ENCODE data around the gene TIGAR. TPM values are rescaled to one million over a fixed set of nuclear protein-coding genes. Genes with fewer than 3 reads are reported as not detected.

The TIGAR gene
- total and polyA plus RNA-seq, 2 donors (not counting 1 experiment from before 2014, with no cell fraction given): 2.3 to 6.6 TPM

DNA sequence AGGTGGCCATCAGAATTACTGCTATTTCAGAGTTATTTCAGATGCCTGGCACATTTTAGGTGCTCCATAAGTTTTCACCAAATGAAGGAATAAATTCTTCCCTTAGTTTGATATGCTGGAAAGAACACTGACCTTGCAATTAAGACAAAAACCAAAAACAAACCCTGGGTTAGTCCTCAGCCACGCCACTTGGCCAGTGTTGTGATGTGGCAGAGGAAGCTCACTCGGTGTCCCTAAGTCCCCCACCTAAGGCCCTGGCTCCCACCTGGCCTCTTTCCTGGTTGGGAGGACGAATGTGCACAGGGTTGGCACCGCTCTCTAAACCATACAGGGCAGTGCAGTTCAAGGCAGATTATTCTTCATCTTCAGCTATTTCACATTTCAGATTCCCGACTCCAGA, 72.2 kb downstream of the TIGAR start:
- H3K4me3 Mint-ChIP-seq: no peak overlapping the region

DNA sequence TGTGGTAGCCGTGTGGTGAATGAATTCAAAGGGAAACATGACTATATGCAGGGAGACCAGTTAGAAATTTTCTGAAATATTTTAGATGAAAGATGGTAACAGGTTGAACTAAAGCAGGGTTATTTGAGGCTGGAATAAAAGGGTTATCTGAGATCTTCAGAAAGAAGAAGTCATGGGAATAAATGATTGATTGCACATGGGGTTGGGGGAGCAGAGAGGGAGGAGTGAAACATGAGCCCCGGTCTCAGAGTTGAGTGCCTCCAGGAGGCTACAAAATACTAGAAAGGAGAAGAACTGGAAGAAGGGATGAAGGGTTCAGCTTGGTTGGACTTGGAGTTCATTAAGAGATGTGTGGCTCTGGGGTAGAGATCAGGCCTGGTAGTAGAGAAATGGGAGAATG, 74.8 kb downstream of the TIGAR start:
- H3K4me1 Mint-ChIP-seq: peaks cover 2% of the 10 kb centered on the region
- H2AFZ ChIP-seq (ENCODE audit: insufficient read depth, low read depth, low read length, poor library complexity, severe bottlenecking): no peak overlapping the region
- H3K9me3 Mint-ChIP-seq (ENCODE audit: insufficient read depth): no peaks in the 10 kb centered on the region
- TF ChIP-seq EZH2 (IDR thresholded peaks at IDR 0.05; ENCODE audit: borderline replicate concordance, insufficient read depth, low read depth, low read length, poor library complexity, severe bottlenecking): no peak
- TF ChIP-seq, protein P1, sequence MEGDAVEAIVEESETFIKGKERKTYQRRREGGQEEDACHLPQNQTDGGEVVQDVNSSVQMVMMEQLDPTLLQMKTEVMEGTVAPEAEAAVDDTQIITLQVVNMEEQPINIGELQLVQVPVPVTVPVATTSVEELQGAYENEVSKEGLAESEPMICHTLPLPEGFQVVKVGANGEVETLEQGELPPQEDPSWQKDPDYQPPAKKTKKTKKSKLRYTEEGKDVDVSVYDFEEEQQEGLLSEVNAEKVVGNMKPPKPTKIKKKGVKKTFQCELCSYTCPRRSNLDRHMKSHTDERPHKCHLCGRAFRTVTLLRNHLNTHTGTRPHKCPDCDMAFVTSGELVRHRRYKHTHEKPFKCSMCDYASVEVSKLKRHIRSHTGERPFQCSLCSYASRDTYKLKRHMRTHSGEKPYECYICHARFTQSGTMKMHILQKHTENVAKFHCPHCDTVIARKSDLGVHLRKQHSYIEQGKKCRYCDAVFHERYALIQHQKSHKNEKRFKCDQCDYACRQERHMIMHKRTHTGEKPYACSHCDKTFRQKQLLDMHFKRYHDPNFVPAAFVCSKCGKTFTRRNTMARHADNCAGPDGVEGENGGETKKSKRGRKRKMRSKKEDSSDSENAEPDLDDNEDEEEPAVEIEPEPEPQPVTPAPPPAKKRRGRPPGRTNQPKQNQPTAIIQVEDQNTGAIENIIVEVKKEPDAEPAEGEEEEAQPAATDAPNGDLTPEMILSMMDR (IDR thresholded peaks at IDR 0.05): no peak
- CTCF ChIA-PET: no interaction called here
- H3K27ac Mint-ChIP-seq: no peak overlapping the region
- no peaks in the 10 kb centered on the region for H3K9me3 ChIP-seq (ENCODE audit: control extremely low read depth in 1 of 3, control insufficient read depth in 2 of 3, insufficient read depth in 1 of 3, low read length in 2 of 3)
- H3K36me3 ChIP-seq (replicated peaks in 1 of 2; ENCODE audit: control extremely low read depth in 1 of 2, control insufficient read depth in 1 of 2, extremely low read depth in 1 of 2, insufficient read depth in 2 of 2, low read length in 1 of 2): no peaks in the 10 kb centered on the region
- H3K27me3 Mint-ChIP-seq: peaks cover 37% of the 10 kb centered on the region
- intact Hi-C loops (cut with micrococcal nuclease): no loop called here
- WGBS (ENCODE audit: insufficient coverage): 63% methylated on average over 2 of the region's 2 CpGs
- no peak overlapping the region for H3K27ac ChIP-seq (ENCODE audit: low read length in 2 of 2)
- no peak for ATAC-seq (ENCODE audit: low read depth)
- no peaks in the 10 kb centered on the region for H4K20me1 ChIP-seq (ENCODE audit: control insufficient read depth, insufficient read depth, low read length, poor library complexity, severe bottlenecking)
- H3K4me3 Mint-ChIP-seq: no peak overlapping the region
- POLR2A ChIA-PET: no interaction called here
- no peak overlapping the region for H3K4me2 ChIP-seq (replicated peaks; ENCODE audit: low read depth, low read length, poor library complexity, severe bottlenecking)
- H3K4me1 ChIP-seq (ENCODE audit: control insufficient read depth in 2 of 2, insufficient read depth in 2 of 2, low read length in 2 of 2): no peaks in the 10 kb centered on the region
- no peak overlapping the region for H3K4me3 ChIP-seq (ENCODE audit: control extremely low read depth in 1 of 5, extremely low read depth in 1 of 5, insufficient read depth in 1 of 5, low read depth in 2 of 5, low read length in 4 of 5)
- no peak for DNase-seq
- H3K79me2 ChIP-seq (ENCODE audit: control insufficient read depth, insufficient read depth, low read length): no peaks in the 10 kb centered on the region
- H3K9ac ChIP-seq (ENCODE audit: low read length): no peak overlapping the region
- H3K27me3 ChIP-seq (replicated peaks in 1 of 4; ENCODE audit: control extremely low read depth in 1 of 4, control insufficient read depth in 3 of 4, insufficient read depth in 4 of 4, low read length in 3 of 4): peaks cover 0 to 11% (median 5%) of the 10 kb centered on the region in 4 experiments

More for the DNA sequence above, 72.2 kb downstream of the TIGAR start:
- no peaks in the 10 kb centered on the region for H3K9me3 Mint-ChIP-seq (ENCODE audit: insufficient read depth)
- no peak overlapping the region for H3K27ac Mint-ChIP-seq
- intact Hi-C loops (cut with micrococcal nuclease): no loop called here
- TF ChIP-seq, protein P1 (IDR thresholded peaks at IDR 0.05): no peak
- no peak for TF ChIP-seq EZH2 (IDR thresholded peaks at IDR 0.05; ENCODE audit: borderline replicate concordance, insufficient read depth, low read depth, low read length, poor library complexity, severe bottlenecking)
- Histone ChIP-seq H2AFZ (ENCODE audit: insufficient read depth, low read depth, low read length, poor library complexity, severe bottlenecking) (no peak overlapping the region), H3K4me2 (replicated peaks; ENCODE audit: low read depth, low read length, poor library complexity, severe bottlenecking) (no peak overlapping the region), H3K36me3 (replicated peaks in 1 of 2; ENCODE audit: control extremely low read depth in 1 of 2, control insufficient read depth in 1 of 2, extremely low read depth in 1 of 2, insufficient read depth in 2 of 2, low read length in 1 of 2) (no peaks in the 10 kb centered on the region), H3K79me2 (ENCODE audit: control insufficient read depth, insufficient read depth, low read length) (no peaks in the 10 kb centered on the region), H4K20me1 (ENCODE audit: control insufficient read depth, insufficient read depth, low read length, poor library complexity, severe bottlenecking) (no peaks in the 10 kb centered on the region), H3K9me3 (ENCODE audit: control extremely low read depth in 1 of 3, control insufficient read depth in 2 of 3, insufficient read depth in 1 of 3, low read length in 2 of 3) (no peaks in the 10 kb centered on the region), H3K4me1 (ENCODE audit: control insufficient read depth in 2 of 2, insufficient read depth in 2 of 2, low read length in 2 of 2) (no peaks in the 10 kb centered on the region), H3K9ac (ENCODE audit: low read length) (no peak overlapping the region), H3K4me3 (ENCODE audit: control extremely low read depth in 1 of 5, extremely low read depth in 1 of 5, insufficient read depth in 1 of 5, low read depth in 2 of 5, low read length in 4 of 5) (no peak overlapping the region), H3K27me3 (replicated peaks in 1 of 4; ENCODE audit: control extremely low read depth in 1 of 4, control insufficient read depth in 3 of 4, insufficient read depth in 4 of 4, low read length in 3 of 4) (peaks cover 0 to 11% (median 5%) of the 10 kb centered on the region in 4 experiments), H3K27ac (ENCODE audit: low read length in 2 of 2) (no peak overlapping the region)
- WGBS (ENCODE audit: insufficient coverage): 88% methylated on average over 4 of the region's 5 CpGs
- ATAC-seq (ENCODE audit: low read depth) (no peak), DNase-seq (no peak)
- H3K4me1 Mint-ChIP-seq: no peaks in the 10 kb centered on the region
- ChIA-PET CTCF (no interaction called here), POLR2A (no interaction called here)
- H3K27me3 Mint-ChIP-seq: peaks cover 44% of the 10 kb centered on the region
